MM.1S (cell line): ENCODE results near the gene HDAC3.

ENCODE experiments used
- CTCF ChIP-seq: fragments of 300-600 bp; sonication (generic); IDR thresholded peaks from 2 replicates; pipeline ENCODE4 v1.5.1; 2016; ENCODE audit warnings: antibody characterized with exemption, low read length, mixed read lengths
- EZH2 ChIP-seq: fragments of 300-600 bp; sonication (generic); optimal IDR thresholded peaks from 2 replicates; pipeline ENCODE3; 2017; ENCODE audit warnings: low read depth, mild to moderate bottlenecking, antibody characterized with exemption, low read length, mixed read lengths
- EZH2phosphoT487 ChIP-seq: fragments of 300-600 bp; sonication (generic); IDR thresholded peaks from 2 replicates; pipeline ENCODE4 v1.6.1; 2018; ENCODE audit warnings: antibody characterized with exemption, low read length

- peak; percentile 17; the same call in 1 of the 2 replicates for TF ChIP-seq CTCF
- TF ChIP-seq EZH2: no peak
- no peak for TF ChIP-seq EZH2phosphoT487
Measured at GRCh38 chr5:141677415-141677814, 40.8 kb upstream of the HDAC3 start.
